Spleen (tissue), 7 donors: ENCODE measurements around the gene VEPH1.

Experiments used
- CTCF ChIP-seq, 11 experiments: fragments of 200-600 bp in 7 of 11; fragments of 450-650 bp in 4 of 11; sonication (generic) in 4 of 11; IDR thresholded peaks in 8 of 11; conservative IDR thresholded peaks in 3 of 11; 1 replicate in 7 of 11; 2 replicates in 4 of 11; pipeline versions ENCODE4 v1.4.0 to v1.8.0; 2016 to 2021; ENCODE audit warnings: antibody characterized with exemption in 11 of 11, inconsistent platforms in 4 of 11, mild to moderate bottlenecking in 1 of 11
- POLR2AphosphoS5 ChIP-seq, 3 donors: sonication (generic); formaldehyde crosslinking; IDR thresholded peaks; one replicate each; pipeline ENCODE4 v1.5.1; 2017; ENCODE audit warnings: antibody characterized with exemption in 3 of 3
- donor health status: DM: no; HTN: no; CAD: no; lungs with moderate emphysema.
- donor health status: DM: no; HTN: no; CAD: no.
- donor health status: DM: no; HTN: no; CAD: no.

GRCh38 chr3:157410945-157411344, 92.3 kb downstream of the VEPH1 start:
- TF ChIP-seq CTCF (IDR thresholded peaks at IDR 0.05 in 8 of 11, conservative IDR thresholded peaks at IDR 0.05 in 3 of 11) = no peak
- TF ChIP-seq POLR2AphosphoS5 (IDR thresholded peaks at IDR 0.05) = no peak
